ENCODE data around the gene SNAPC5.
A peak's percentile ranks its signal among the peaks of the same experiment; 100 is the strongest.

SNAPC5 gene, protein sequence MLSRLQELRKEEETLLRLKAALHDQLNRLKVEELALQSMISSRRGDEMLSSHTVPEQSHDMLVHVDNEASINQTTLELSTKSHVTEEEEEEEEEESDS

DNA sequence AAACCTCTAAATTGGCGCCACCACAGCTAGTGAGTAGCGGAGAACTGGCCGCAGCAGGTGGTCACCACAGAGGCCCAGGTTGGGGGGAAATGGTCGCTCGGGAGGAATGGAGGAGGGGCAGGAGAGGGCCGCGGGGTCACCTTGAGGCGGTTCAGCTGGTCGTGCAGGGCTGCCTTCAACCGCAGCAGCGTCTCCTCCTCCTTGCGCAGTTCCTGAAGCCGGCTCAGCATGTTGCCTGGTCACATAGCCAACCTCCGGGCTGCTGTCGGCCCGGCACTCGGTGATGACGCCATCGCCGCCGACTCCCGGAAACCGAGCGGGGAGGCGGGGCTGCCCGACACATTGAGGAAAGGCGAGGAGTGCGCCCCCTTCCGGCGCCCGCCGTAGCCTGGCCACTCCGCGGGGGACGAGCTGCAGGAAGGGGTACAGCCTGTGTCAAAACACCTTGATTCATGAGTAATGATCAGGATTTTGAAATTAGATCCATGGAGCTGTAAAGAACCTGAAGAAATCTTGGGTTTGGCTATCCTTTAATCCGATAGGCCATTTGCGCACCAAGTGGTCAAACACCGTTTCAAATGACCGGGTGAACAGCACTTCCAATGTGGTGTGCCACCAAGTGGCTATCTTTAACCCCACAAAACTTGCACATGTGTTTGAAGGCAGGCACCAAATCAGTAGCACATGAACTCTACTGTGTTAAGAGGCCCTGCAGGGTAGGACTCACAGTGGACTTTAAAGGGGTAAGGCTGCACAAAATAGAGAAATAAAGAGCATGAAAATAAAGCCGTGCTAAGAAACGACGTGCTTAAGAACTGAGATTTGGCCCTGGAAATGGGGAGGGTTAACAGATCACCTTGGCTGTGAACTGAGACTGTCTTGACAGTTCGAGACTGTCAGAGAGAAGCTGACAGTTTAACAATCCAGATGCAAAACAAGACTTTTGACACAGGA lies at the start of gene SNAPC5:
Gene SNAPC5 (minus strand): TSS at position 261 of the 954 bp plus-strand sequence. CDS start 31 bp downstream, at position 230.
- TF ChIP-seq, protein P1, sequence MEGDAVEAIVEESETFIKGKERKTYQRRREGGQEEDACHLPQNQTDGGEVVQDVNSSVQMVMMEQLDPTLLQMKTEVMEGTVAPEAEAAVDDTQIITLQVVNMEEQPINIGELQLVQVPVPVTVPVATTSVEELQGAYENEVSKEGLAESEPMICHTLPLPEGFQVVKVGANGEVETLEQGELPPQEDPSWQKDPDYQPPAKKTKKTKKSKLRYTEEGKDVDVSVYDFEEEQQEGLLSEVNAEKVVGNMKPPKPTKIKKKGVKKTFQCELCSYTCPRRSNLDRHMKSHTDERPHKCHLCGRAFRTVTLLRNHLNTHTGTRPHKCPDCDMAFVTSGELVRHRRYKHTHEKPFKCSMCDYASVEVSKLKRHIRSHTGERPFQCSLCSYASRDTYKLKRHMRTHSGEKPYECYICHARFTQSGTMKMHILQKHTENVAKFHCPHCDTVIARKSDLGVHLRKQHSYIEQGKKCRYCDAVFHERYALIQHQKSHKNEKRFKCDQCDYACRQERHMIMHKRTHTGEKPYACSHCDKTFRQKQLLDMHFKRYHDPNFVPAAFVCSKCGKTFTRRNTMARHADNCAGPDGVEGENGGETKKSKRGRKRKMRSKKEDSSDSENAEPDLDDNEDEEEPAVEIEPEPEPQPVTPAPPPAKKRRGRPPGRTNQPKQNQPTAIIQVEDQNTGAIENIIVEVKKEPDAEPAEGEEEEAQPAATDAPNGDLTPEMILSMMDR (IDR thresholded peaks at IDR 0.05; ENCODE audit: low read depth, low read length), result peak; percentile 94
- peak within 1 kb of the TSS; percentile 65 to 94 for H3K4me3 ChIP-seq (replicated peaks in 1 of 2; ENCODE audit: low read depth in 2 of 2, low read length in 2 of 2)
- peak; percentile 95 for DNase-seq (ENCODE audit: low read depth in 2 of 2)

DNA sequence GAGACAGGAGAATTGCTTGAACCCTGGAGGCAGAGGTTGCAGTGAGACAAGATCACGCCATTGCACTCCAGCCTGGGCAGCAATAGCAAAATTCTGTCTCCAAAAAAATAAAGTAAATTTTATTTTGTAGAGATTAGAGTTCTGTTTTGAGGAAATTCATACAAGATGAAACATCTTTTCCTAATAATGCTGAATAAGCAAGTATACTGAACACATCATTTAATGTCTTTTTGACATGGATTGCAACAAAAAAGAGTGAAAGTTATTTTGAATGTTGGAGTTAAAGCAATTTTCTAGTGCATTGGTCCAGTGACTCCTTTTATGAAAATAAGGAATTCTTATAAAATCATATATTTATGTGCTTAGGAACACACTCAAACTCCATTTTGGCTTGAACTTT lies 47.7 kb upstream of the SNAPC5 start:
- TF ChIP-seq, protein P1 (IDR thresholded peaks at IDR 0.05; ENCODE audit: low read depth, low read length), result no peak
- H3K4me3 ChIP-seq (replicated peaks in 1 of 2; ENCODE audit: low read depth in 2 of 2, low read length in 2 of 2), result no peak overlapping the region
- DNase-seq (ENCODE audit: low read depth in 2 of 2), result no peak

DNA sequence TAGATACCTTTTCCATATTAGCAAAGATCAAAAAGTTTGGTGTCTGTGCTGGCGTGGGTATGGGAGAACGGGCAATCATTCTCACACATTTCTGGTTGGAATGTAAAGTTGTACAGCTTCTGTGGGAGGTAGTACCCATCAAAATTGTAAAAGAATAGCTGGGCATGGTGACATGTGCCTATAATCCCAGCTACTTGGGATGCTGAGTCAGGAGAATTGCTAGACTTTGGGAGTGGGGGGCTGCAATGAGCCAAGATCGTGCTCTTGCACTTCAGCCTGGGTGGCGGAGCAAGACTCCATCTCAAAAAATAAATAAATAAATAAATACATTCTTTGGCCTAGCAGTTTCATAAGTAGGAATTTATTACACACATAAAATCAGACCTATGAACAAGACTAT lies 45.3 kb upstream of the SNAPC5 start:
- no peak for DNase-seq (ENCODE audit: low read depth in 2 of 2)
- TF ChIP-seq, protein P1 (IDR thresholded peaks at IDR 0.05; ENCODE audit: low read depth, low read length), result no peak
- H3K4me3 ChIP-seq (replicated peaks in 1 of 2; ENCODE audit: low read depth in 2 of 2, low read length in 2 of 2), result no peak overlapping the region

DNA sequence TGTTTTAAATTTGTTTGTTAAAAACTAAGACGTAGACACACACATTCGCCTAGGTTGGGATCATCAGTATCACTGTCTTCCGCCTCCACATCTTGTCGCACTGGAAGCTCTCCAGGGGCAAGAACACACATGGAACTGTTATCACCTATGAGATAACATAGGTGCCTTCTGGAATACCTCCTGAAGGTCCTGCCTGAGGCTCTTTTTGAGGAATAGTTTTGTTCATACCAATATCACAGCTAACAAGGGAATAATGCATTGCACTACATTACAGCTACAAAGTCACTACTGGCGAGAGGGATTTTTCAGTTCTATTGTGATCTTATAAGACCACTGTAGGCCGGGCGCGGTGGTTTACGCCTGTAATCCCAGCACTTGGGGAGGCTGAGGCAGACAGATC lies 37.5 kb upstream of the SNAPC5 start:
- TF ChIP-seq, protein P1 (IDR thresholded peaks at IDR 0.05; ENCODE audit: low read depth, low read length), result no peak
- no peak for DNase-seq (ENCODE audit: low read depth in 2 of 2)
- H3K4me3 ChIP-seq (replicated peaks in 1 of 2; ENCODE audit: low read depth in 2 of 2, low read length in 2 of 2), result no peak overlapping the region

DNA sequence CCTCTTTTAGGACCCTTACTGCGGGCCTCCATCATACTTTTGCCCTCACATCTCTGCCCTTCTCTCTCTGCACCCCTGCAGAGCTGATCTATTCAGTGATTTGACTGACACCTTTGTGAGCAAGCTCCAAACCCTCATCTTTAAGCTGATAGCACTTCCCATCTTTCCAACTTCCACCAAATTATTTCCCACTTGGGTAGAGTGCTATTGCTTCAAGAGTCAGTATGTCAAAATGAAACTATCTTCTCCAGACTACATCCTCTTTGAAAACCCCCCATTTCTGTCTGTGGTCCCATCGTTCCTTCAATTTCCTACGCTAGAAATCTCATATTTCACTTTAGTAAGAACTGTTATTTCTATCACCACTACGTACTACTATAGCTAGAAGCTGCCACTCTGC lies 27.3 kb upstream of the SNAPC5 start:
- TF ChIP-seq, protein P1 (IDR thresholded peaks at IDR 0.05; ENCODE audit: low read depth, low read length), result no peak
- no peak for DNase-seq (ENCODE audit: low read depth in 2 of 2)
- no peak overlapping the region for H3K4me3 ChIP-seq (replicated peaks in 1 of 2; ENCODE audit: low read depth in 2 of 2, low read length in 2 of 2)

DNA sequence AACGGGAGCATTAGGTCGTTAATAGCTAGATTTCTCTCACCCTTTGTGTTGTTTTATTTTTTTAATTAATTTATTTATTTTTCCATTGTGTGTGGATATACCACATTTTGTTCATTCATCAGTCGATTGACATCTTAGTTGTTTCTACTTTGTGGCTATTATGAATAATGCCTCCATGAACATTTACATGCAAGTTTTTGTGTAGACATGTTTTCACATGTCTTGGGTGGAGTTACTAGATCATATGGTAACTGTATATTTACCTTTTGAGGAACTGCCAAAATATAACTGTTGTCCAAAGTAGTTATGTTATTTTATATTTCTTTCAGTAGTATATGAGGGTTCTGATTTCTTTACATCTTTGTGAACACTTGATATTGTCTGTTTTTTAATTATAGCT lies 26.4 kb upstream of the SNAPC5 start:
- TF ChIP-seq, protein P1 (IDR thresholded peaks at IDR 0.05; ENCODE audit: low read depth, low read length), result no peak
- no peak overlapping the region for H3K4me3 ChIP-seq (replicated peaks in 1 of 2; ENCODE audit: low read depth in 2 of 2, low read length in 2 of 2)
- no peak for DNase-seq (ENCODE audit: low read depth in 2 of 2)
